DND-41 (cell line): ENCODE data around the gene EHMT1.
A peak's percentile ranks its signal among the peaks of the same experiment; 100 is the strongest.

ENCODE experiments used
- ATAC-seq: fragments of 200-7000 bp; cut with Tn5 transposase; 3 replicates; pipeline ENCODE4 v1.9.1; 2021; ENCODE audit warnings: low read depth; ENCODE audit not compliant: insufficient read depth
- DNase-seq: peaks from one replicate; pipeline ENCODE4 v3.0.0-alpha.2; 2020
- H2AFZ ChIP-seq: 2 replicates; pipeline ENCODE4 v1.6.0; 2012; ENCODE audit warnings: low read depth, low read length
- H3K27ac ChIP-seq: 2 replicates; pipeline ENCODE4 v1.5.1; 2012; ENCODE audit warnings: low read length, inconsistent platforms
- H3K27me3 ChIP-seq: fragments of 200-600 bp; sonication (generic); 2 replicates; pipeline ENCODE4 v1.6.0; 2012; ENCODE audit warnings: low read length, mild to moderate bottlenecking, inconsistent platforms; ENCODE audit not compliant: insufficient read depth, poor library complexity
- H3K36me3 ChIP-seq: 2 replicates; pipeline ENCODE4 v1.5.1; 2012; ENCODE audit warnings: low read length, inconsistent platforms; ENCODE audit not compliant: insufficient read depth
- H3K4me1 ChIP-seq: 2 replicates; pipeline ENCODE4 v1.5.1; 2012; ENCODE audit warnings: mild to moderate bottlenecking, low read length; ENCODE audit not compliant: insufficient read depth
- H3K4me2 ChIP-seq: 2 replicates; pipeline ENCODE4 v1.6.0; 2012; ENCODE audit warnings: mild to moderate bottlenecking, moderate library complexity, low read length, inconsistent platforms; ENCODE audit not compliant: insufficient read depth
- H3K4me3 ChIP-seq, 2 experiments: fragments of 200-600 bp in 1 of 2; shearing (Covaris generic) in 1 of 2; 2 replicates each; pipeline ENCODE4 v1.5.1; 2012 to 2016; ENCODE audit warnings: inconsistent platforms in 2 of 2, low read length in 2 of 2, mild to moderate bottlenecking in 2 of 2, low read depth in 1 of 2, moderate library complexity in 1 of 2
- H3K79me2 ChIP-seq: 2 replicates; pipeline ENCODE4 v1.6.0; 2012; ENCODE audit warnings: low read length, inconsistent platforms; ENCODE audit not compliant: insufficient read depth
- H3K9ac ChIP-seq: 2 replicates; pipeline ENCODE4 v1.6.0; 2012; ENCODE audit warnings: low read depth, mild to moderate bottlenecking, inconsistent platforms, low read length, moderate library complexity
- H3K9me3 ChIP-seq: 2 replicates; pipeline ENCODE4 v1.5.1; 2012; ENCODE audit warnings: low read length, moderate library complexity, mild to moderate bottlenecking, inconsistent platforms; ENCODE audit not compliant: insufficient read depth, severe bottlenecking
- H4K20me1 ChIP-seq: 2 replicates; pipeline ENCODE4 v1.6.0; 2012; ENCODE audit warnings: low read length; ENCODE audit not compliant: insufficient read depth
- EZH2 ChIP-seq: IDR thresholded peaks from 3 replicates; pipeline ENCODE4 v1.6.1; 2012; ENCODE audit warnings: borderline replicate concordance, low read depth, mild to moderate bottlenecking, moderate library complexity, low read length, inconsistent platforms; ENCODE audit not compliant: severe bottlenecking
- TF ChIP-seq, protein P1 (sequence below): IDR thresholded peaks from 2 replicates; pipeline ENCODE4 v1.5.1; 2012; ENCODE audit warnings: borderline replicate concordance, low read length, moderate library complexity, mild to moderate bottlenecking; ENCODE audit not compliant: poor library complexity, severe bottlenecking; ENCODE audit errors: extremely low read depth

Gene EHMT1

DNA sequence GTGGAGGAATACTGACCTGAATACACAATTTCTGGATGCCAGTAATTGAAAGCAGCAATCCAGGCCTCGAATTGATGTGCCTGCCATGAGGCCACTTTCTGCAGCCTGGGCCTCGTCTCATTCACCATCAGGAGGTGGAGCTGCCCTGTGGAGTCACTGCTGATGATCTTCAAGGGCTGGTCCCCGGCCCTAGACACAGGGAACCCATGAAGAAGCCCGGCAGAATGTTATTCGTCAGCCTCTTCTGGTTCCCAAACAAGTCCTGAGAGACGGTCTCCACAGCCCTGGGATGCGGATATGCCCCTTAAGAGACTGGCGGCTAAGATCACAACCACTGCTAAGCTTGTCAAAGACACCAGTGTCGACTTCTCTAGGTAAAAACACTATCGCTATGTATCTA lies 44.6 kb upstream of the EHMT1 start:
- no peaks in the 10 kb centered on the region for H3K27me3 ChIP-seq
- H3K9me3 ChIP-seq: no peaks in the 10 kb centered on the region
- no peak for ATAC-seq
- no peak overlapping the region for H3K27ac ChIP-seq
- H2AFZ ChIP-seq: no peak overlapping the region
- H3K36me3 ChIP-seq: peaks cover 52% of the 10 kb centered on the region
- TF ChIP-seq EZH2: no peak
- TF ChIP-seq, protein P1, sequence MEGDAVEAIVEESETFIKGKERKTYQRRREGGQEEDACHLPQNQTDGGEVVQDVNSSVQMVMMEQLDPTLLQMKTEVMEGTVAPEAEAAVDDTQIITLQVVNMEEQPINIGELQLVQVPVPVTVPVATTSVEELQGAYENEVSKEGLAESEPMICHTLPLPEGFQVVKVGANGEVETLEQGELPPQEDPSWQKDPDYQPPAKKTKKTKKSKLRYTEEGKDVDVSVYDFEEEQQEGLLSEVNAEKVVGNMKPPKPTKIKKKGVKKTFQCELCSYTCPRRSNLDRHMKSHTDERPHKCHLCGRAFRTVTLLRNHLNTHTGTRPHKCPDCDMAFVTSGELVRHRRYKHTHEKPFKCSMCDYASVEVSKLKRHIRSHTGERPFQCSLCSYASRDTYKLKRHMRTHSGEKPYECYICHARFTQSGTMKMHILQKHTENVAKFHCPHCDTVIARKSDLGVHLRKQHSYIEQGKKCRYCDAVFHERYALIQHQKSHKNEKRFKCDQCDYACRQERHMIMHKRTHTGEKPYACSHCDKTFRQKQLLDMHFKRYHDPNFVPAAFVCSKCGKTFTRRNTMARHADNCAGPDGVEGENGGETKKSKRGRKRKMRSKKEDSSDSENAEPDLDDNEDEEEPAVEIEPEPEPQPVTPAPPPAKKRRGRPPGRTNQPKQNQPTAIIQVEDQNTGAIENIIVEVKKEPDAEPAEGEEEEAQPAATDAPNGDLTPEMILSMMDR: no peak
- no peak overlapping the region for H3K4me3 ChIP-seq
- no peak overlapping the region for H3K9ac ChIP-seq
- H4K20me1 ChIP-seq: peaks cover 35% of the 10 kb centered on the region; the same call in 1 of the 2 replicates
- H3K4me2 ChIP-seq: no peak overlapping the region
- H3K4me1 ChIP-seq: peaks cover 30% of the 10 kb centered on the region
- DNase-seq: no peak
- peaks cover 49% of the 10 kb centered on the region for H3K79me2 ChIP-seq

DNA sequence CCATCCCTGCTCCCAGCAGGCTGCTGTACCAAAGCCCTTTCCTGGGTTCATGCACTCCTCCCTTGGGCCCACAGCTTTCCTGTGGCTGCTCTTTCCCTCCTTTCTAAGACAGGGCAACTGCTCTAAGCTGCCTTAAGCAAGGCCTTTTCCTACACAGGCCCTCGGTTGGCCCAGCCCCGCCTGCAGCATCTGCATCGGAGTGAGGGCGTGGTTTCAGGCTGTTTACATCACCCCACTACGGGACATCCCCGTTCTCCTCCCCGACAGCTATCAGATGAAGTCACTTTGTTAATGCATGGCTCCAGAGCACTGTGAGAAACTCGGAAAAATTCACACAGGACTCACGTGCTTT lies 43.5 kb upstream of the EHMT1 start:
- Histone ChIP-seq H3K27me3 (no peaks in the 10 kb centered on the region), H2AFZ (no peak overlapping the region), H3K4me3 (no peak overlapping the region), H3K9ac (no peak overlapping the region), H3K27ac (no peak overlapping the region), H4K20me1 (peaks cover 30% of the 10 kb centered on the region; the same call in 1 of the 2 replicates), H3K79me2 (peaks cover 47% of the 10 kb centered on the region), H3K36me3 (peaks cover 52% of the 10 kb centered on the region), H3K9me3 (no peaks in the 10 kb centered on the region), H3K4me1 (peaks cover 33% of the 10 kb centered on the region), H3K4me2 (peak overlapping the region; percentile 22; the same call in 1 of the 2 replicates)
- ATAC-seq (no peak), DNase-seq (no peak)
- TF ChIP-seq, protein P1: no peak
- no peak for TF ChIP-seq EZH2

DNA sequence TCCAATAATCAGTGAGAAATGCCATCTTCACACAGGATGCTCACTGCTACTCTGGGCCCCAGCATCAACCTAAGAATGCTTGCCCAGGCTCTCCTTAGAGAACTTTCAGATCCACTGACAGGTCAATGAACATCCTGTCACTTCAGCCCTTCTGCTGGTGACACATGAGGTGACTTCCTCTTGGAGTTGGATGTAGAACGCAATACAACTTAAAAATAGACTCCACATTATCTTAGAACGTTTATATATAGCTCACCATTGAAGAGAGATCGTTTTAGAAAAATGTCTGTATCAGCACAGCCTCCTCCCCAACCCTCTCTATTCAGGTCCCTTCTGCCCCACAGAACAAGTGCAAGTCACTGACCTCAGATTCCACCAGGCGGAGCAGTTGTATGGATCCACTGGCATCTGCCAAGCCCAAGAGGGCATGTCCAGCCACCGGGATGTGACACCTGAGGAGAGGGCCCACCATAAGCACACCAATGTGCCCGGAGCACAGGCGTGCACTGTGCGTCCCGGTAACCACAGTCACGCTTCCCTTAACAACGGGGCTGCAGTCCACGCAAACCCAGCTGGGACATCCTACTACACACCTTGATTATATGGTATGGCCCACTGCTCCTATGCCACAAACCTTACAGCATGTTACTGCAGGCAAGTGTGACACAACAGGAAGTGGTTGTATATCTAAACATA lies 42.9 kb upstream of the EHMT1 start:
- no peaks in the 10 kb centered on the region for H3K9me3 ChIP-seq
- peaks cover 33% of the 10 kb centered on the region for H3K4me1 ChIP-seq
- ATAC-seq (no peak), DNase-seq (no peak)
- TF ChIP-seq, protein P1: no peak
- TF ChIP-seq EZH2: no peak
- H2AFZ ChIP-seq: no peak overlapping the region
- H3K4me2 ChIP-seq: peak overlapping the region; percentile 93; the same call in 1 of the 2 replicates
- no peaks in the 10 kb centered on the region for H3K27me3 ChIP-seq
- peaks cover 47% of the 10 kb centered on the region for H3K79me2 ChIP-seq
- peaks cover 48% of the 10 kb centered on the region for H3K36me3 ChIP-seq
- H3K4me3 ChIP-seq: no peak overlapping the region
- H4K20me1 ChIP-seq: peaks cover 30% of the 10 kb centered on the region; the same call in 1 of the 2 replicates
- no peak overlapping the region for H3K27ac ChIP-seq
- no peak overlapping the region for H3K9ac ChIP-seq
